ENCODE measurements around the gene HMG20A.

Gene HMG20A

DNA sequence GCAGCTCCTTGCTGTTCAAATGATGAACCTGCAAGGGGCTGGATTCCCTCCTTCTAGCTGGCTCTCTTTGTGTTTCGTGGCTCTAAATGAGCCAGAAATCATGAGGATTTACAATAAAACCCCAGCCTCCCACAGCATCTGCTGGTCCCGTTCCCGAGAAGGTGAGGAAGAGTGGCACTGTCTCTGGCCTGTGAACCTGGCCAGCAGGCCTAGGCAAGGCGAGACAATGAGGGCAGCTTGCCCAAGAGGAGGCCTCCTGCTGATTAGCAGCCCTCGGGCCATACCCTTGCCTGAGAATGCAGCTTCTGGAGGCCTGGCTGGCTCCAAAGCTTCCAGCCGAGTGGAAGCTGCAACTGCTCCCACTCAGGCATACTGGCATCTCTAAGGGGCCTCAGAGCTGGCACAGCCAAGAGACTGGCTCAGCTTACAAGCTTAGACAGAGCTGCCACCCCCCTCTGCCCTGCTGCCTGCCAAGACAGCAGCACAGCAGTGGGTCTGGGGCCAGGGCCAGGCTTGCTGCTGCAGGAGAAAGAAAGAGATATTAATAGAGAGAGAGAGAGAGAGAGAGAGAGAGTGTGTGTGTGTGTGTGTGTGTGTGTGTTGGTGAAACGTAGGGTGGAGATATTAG is 76.5 kb downstream of the HMG20A start:
- peaks cover 25% of the 10 kb centered on the region for H3K4me1 ChIP-seq (ENCODE audit: control insufficient read depth, insufficient read depth, low read length)
- H3K9ac ChIP-seq (ENCODE audit: low read depth, low read length), result peak overlapping the region; percentile 50
- no peak overlapping the region for H3K4me3 ChIP-seq (ENCODE audit: low read depth, low read length)
- no peaks in the 10 kb centered on the region for H3K9me3 ChIP-seq (ENCODE audit: control insufficient read depth, insufficient read depth, low read length)
- no peaks in the 10 kb centered on the region for H3K36me3 ChIP-seq (ENCODE audit: control insufficient read depth, insufficient read depth, low read length)
- H3K27me3 ChIP-seq (ENCODE audit: control insufficient read depth, insufficient read depth, low read length), result no peaks in the 10 kb centered on the region

- Histone ChIP-seq H3K36me3 (ENCODE audit: control insufficient read depth, insufficient read depth, low read length) (no peaks in the 10 kb centered on the region), H3K9me3 (ENCODE audit: control insufficient read depth, insufficient read depth, low read length) (no peaks in the 10 kb centered on the region), H3K4me1 (ENCODE audit: control insufficient read depth, insufficient read depth, low read length) (peaks cover 27% of the 10 kb centered on the region), H3K27me3 (ENCODE audit: control insufficient read depth, insufficient read depth, low read length) (no peaks in the 10 kb centered on the region), H3K4me3 (ENCODE audit: low read depth, low read length) (no peak overlapping the region), H3K9ac (ENCODE audit: low read depth, low read length) (peak overlapping the region; percentile 47)
These were observed 77.3 kb downstream of the HMG20A start for GRCh38 chr15:77497942-77498361.

GRCh38 chr15:77499087-77499760 is 78.5 kb downstream of the HMG20A start:
- Histone ChIP-seq H3K27me3 (ENCODE audit: control insufficient read depth, insufficient read depth, low read length) (no peaks in the 10 kb centered on the region), H3K4me3 (ENCODE audit: low read depth, low read length) (no peak overlapping the region), H3K4me1 (ENCODE audit: control insufficient read depth, insufficient read depth, low read length) (peaks cover 27% of the 10 kb centered on the region), H3K36me3 (ENCODE audit: control insufficient read depth, insufficient read depth, low read length) (no peaks in the 10 kb centered on the region), H3K9me3 (ENCODE audit: control insufficient read depth, insufficient read depth, low read length) (no peaks in the 10 kb centered on the region), H3K9ac (ENCODE audit: low read depth, low read length) (no peak overlapping the region)

DNA sequence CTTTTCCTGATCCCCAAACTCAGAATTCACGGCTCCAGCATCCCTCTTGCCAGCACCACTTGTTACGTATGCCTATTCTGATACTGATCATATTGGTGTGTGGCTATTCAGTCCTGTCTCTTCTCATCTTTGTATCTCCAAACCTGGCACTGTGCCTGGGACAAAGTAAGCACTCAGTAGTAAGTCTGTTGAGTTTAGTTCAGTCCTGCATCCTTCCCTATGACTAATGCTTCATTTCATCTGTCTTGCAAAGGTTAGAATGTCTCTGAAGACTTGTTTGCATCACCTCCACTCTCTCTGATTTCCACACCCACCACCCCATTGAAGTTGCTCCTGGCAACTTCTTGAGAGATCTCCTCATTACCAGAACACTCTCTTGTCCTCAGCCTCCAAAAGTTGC is 80.3 kb downstream of the HMG20A start:
- Histone ChIP-seq H3K4me3 (ENCODE audit: low read depth, low read length) (no peak overlapping the region), H3K27me3 (ENCODE audit: control insufficient read depth, insufficient read depth, low read length) (no peaks in the 10 kb centered on the region), H3K9me3 (ENCODE audit: control insufficient read depth, insufficient read depth, low read length) (no peaks in the 10 kb centered on the region), H3K36me3 (ENCODE audit: control insufficient read depth, insufficient read depth, low read length) (no peaks in the 10 kb centered on the region), H3K4me1 (ENCODE audit: control insufficient read depth, insufficient read depth, low read length) (peaks cover 22% of the 10 kb centered on the region), H3K9ac (ENCODE audit: low read depth, low read length) (no peak overlapping the region)

GRCh38 chr15:77502379-77503095 is 81.8 kb downstream of the HMG20A start:
- Histone ChIP-seq H3K9ac (ENCODE audit: low read depth, low read length) (no peak overlapping the region), H3K27me3 (ENCODE audit: control insufficient read depth, insufficient read depth, low read length) (no peaks in the 10 kb centered on the region), H3K9me3 (ENCODE audit: control insufficient read depth, insufficient read depth, low read length) (no peaks in the 10 kb centered on the region), H3K36me3 (ENCODE audit: control insufficient read depth, insufficient read depth, low read length) (no peaks in the 10 kb centered on the region), H3K4me1 (ENCODE audit: control insufficient read depth, insufficient read depth, low read length) (peaks cover 12% of the 10 kb centered on the region), H3K4me3 (ENCODE audit: low read depth, low read length) (no peak overlapping the region)

DNA sequence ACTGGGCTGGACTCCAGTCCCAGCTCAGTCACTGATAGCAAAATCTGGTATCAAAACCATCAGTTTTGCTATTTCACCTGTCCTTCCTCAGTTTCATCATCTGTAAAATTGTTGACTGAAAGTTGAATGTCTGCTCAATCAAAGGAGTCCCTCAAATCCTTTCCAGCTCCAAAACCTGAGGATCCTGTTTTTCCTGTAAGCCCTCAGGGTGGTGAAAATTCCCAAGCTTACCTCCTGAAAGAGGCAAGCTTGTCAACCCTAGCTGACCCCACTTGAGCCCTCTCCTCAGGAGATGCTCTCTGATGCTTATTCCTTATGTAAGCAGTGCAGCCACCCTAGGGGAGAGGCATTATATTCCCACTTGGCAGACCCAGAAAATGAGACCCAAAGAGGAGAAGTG is 82.6 kb downstream of the HMG20A start:
- no peaks in the 10 kb centered on the region for H3K27me3 ChIP-seq (ENCODE audit: control insufficient read depth, insufficient read depth, low read length)
- no peak overlapping the region for H3K9ac ChIP-seq (ENCODE audit: low read depth, low read length)
- H3K4me3 ChIP-seq (ENCODE audit: low read depth, low read length), result no peak overlapping the region
- no peaks in the 10 kb centered on the region for H3K36me3 ChIP-seq (ENCODE audit: control insufficient read depth, insufficient read depth, low read length)
- H3K4me1 ChIP-seq (ENCODE audit: control insufficient read depth, insufficient read depth, low read length), result peaks cover 7% of the 10 kb centered on the region
- H3K9me3 ChIP-seq (ENCODE audit: control insufficient read depth, insufficient read depth, low read length), result no peaks in the 10 kb centered on the region

DNA sequence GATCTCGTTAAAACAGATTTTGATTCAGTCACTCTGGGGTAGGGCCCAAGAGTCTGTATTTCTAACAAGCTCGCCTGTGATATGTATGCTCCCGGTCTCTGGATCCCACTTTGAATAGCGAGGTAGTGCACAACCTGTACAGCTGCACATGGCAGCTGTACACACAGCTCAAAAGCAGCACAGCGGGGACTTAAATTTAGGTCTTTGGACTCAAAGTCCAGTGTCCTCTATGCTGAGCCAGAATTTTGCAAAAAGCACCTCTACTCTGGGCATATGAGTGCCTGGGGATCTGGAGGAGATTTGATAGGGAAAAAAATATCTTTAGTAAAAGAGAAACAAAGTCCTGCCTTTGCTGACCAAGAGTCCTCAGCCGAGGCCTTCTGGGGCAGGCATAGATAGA is 83.1 kb downstream of the HMG20A start:
- Histone ChIP-seq H3K36me3 (ENCODE audit: control insufficient read depth, insufficient read depth, low read length) (no peaks in the 10 kb centered on the region), H3K27me3 (ENCODE audit: control insufficient read depth, insufficient read depth, low read length) (no peaks in the 10 kb centered on the region), H3K9me3 (ENCODE audit: control insufficient read depth, insufficient read depth, low read length) (no peaks in the 10 kb centered on the region), H3K4me3 (ENCODE audit: low read depth, low read length) (no peak overlapping the region), H3K4me1 (ENCODE audit: control insufficient read depth, insufficient read depth, low read length) (peaks cover 6% of the 10 kb centered on the region), H3K9ac (ENCODE audit: low read depth, low read length) (no peak overlapping the region)

DNA sequence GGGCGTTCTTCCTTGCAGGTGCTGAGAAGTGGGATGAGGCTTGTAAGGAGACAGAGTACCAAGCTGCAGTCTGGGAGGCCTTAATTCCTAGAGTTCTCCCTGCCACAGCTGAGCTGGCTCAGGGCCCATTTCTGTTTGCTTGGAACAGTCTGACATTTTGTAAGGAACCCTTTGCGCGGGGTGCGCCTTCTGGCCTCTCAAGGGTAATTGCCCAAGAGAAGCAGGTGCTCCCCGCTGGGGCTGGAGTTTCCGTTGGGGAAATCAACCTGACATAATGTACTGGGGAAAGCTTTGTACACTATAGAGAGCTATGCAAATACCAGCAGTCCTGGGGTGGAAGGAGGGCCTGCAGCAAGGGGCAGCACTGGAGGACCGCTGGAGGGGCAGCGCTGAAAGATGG is 83.6 kb downstream of the HMG20A start:
- Histone ChIP-seq H3K4me1 (ENCODE audit: control insufficient read depth, insufficient read depth, low read length) (peaks cover 9% of the 10 kb centered on the region), H3K9ac (ENCODE audit: low read depth, low read length) (no peak overlapping the region)

GRCh38 chr15:77504871-77505270 is 84.2 kb downstream of the HMG20A start:
- Histone ChIP-seq H3K36me3 (ENCODE audit: control insufficient read depth, insufficient read depth, low read length) (no peaks in the 10 kb centered on the region), H3K9me3 (ENCODE audit: control insufficient read depth, insufficient read depth, low read length) (no peaks in the 10 kb centered on the region), H3K4me1 (ENCODE audit: control insufficient read depth, insufficient read depth, low read length) (peaks cover 11% of the 10 kb centered on the region), H3K4me3 (ENCODE audit: low read depth, low read length) (no peak overlapping the region), H3K27me3 (ENCODE audit: control insufficient read depth, insufficient read depth, low read length) (no peaks in the 10 kb centered on the region), H3K9ac (ENCODE audit: low read depth, low read length) (no peak overlapping the region)

More for the DNA sequence above, 83.6 kb downstream of the HMG20A start:
- H3K36me3 ChIP-seq (ENCODE audit: control insufficient read depth, insufficient read depth, low read length), result no peaks in the 10 kb centered on the region
- no peaks in the 10 kb centered on the region for H3K9me3 ChIP-seq (ENCODE audit: control insufficient read depth, insufficient read depth, low read length)
- no peaks in the 10 kb centered on the region for H3K27me3 ChIP-seq (ENCODE audit: control insufficient read depth, insufficient read depth, low read length)
- H3K4me3 ChIP-seq (ENCODE audit: low read depth, low read length), result no peak overlapping the region

- Histone ChIP-seq H3K9ac (ENCODE audit: low read depth, low read length) (no peak overlapping the region), H3K36me3 (ENCODE audit: control insufficient read depth, insufficient read depth, low read length) (no peaks in the 10 kb centered on the region)
These were observed 84.9 kb downstream of the HMG20A start for GRCh38 chr15:77505556-77505955.

DNA sequence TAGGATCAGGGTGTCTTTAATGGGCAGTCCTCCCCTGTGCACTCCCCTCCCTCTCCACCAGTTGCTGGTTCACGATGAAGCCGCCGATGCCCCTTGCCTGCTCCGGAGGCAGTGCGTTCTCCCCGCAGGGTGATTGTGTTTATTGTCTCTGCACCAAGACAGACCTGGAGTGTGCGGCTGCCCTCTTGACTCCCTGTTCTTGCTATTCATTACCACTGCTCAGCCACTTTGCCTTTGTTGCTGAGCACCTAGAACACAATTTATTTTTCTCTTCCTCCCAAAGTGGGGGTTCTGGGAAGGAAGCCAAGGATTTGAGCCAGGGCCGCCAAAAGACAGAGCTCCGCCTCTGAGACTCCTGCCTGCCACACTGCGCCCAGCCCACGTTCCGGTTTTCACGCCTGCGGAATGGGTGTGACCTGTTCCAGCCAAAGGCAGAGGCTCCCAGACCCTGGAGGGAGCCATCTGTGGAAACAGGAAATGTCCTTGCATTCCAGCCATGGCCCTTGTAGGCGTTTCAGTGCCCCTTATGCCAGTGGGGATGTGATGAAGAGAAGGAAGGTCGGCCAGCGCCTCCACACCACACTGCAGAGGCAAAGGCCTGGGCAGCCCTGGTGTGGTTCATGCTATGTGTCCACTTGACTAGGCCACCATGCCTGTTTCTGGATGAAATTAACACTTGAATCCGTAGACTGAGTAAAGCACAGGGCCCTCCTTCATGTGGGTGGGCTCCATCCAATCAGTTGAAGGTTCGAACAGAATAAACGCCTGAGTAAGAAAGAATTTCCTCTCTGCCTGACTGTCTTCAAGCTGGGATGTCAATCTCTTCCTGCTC is 85.8 kb downstream of the HMG20A start:
- Histone ChIP-seq H3K9ac (ENCODE audit: low read depth, low read length) (no peak overlapping the region), H3K36me3 (ENCODE audit: control insufficient read depth, insufficient read depth, low read length) (no peaks in the 10 kb centered on the region), H3K4me1 (ENCODE audit: control insufficient read depth, insufficient read depth, low read length) (peaks cover 22% of the 10 kb centered on the region), H3K9me3 (ENCODE audit: control insufficient read depth, insufficient read depth, low read length) (no peaks in the 10 kb centered on the region), H3K27me3 (ENCODE audit: control insufficient read depth, insufficient read depth, low read length) (no peaks in the 10 kb centered on the region), H3K4me3 (ENCODE audit: low read depth, low read length) (no peak overlapping the region)

More at GRCh38 chr15:77505556-77505955, 84.9 kb downstream of the HMG20A start:
- H3K4me3 ChIP-seq (ENCODE audit: low read depth, low read length), result no peak overlapping the region
- no peaks in the 10 kb centered on the region for H3K27me3 ChIP-seq (ENCODE audit: control insufficient read depth, insufficient read depth, low read length)
- peaks cover 15% of the 10 kb centered on the region for H3K4me1 ChIP-seq (ENCODE audit: control insufficient read depth, insufficient read depth, low read length)
- no peaks in the 10 kb centered on the region for H3K9me3 ChIP-seq (ENCODE audit: control insufficient read depth, insufficient read depth, low read length)

All from iPS-15b (cell line).